Neural crest cell (in vitro differentiated cells): ENCODE results near the gene CBX5. TPM values are rescaled to one million over a fixed set of nuclear protein-coding genes. Genes with fewer than 3 reads are reported as not detected.
"Not testable (repeated sequence)": the region's sequence is repeated elsewhere in the genome, so short reads cannot be mapped to it uniquely, and the experiment has no call there.

Experiments
- DNase-seq: peaks from one replicate; pipeline ENCODE4 v3.0.0; 2021; ENCODE audit warnings: low read depth, mixed read lengths, low spot score
- H3K27ac Mint-ChIP-seq: one replicate; pipeline ENCODE4 v1.8.0; 2021; ENCODE audit warnings: mild to moderate bottlenecking, mixed read lengths; ENCODE audit not compliant: unreplicated experiment
- H3K27me3 Mint-ChIP-seq: 2 replicates; pipeline ENCODE4 v1.8.0; 2021; ENCODE audit warnings: low read depth, mild to moderate bottlenecking, mixed read lengths
- H3K36me3 Mint-ChIP-seq: 2 replicates; pipeline ENCODE4 v1.8.0; 2021; ENCODE audit warnings: low read depth, mild to moderate bottlenecking, mixed read lengths
- H3K4me1 Mint-ChIP-seq: 2 replicates; pipeline ENCODE4 v1.8.0; 2021; ENCODE audit warnings: mixed read lengths
- H3K4me3 Mint-ChIP-seq: one replicate; pipeline ENCODE4 v1.8.0; 2021; ENCODE audit warnings: mild to moderate bottlenecking, mixed read lengths
- H3K9me3 Mint-ChIP-seq: 2 replicates; pipeline ENCODE4 v1.8.0; 2021; ENCODE audit warnings: mixed read lengths
- total RNA-seq: library from RNA; stranded (reverse); gene quantifications from 2 replicates; pipeline ENCODE4 v1.2.1, GENCODE V29; 2021
- TF ChIP-seq, protein P1 (sequence below): fragments of 200-600 bp; sonication (generic); conservative IDR thresholded peaks from 2 replicates; pipeline ENCODE4 v1.5.0; 2021; ENCODE audit warnings: antibody characterized with exemption, mild to moderate bottlenecking

CBX5 gene
- total RNA-seq, 1 donor from 2014 or later, result 369 TPM

DNA sequence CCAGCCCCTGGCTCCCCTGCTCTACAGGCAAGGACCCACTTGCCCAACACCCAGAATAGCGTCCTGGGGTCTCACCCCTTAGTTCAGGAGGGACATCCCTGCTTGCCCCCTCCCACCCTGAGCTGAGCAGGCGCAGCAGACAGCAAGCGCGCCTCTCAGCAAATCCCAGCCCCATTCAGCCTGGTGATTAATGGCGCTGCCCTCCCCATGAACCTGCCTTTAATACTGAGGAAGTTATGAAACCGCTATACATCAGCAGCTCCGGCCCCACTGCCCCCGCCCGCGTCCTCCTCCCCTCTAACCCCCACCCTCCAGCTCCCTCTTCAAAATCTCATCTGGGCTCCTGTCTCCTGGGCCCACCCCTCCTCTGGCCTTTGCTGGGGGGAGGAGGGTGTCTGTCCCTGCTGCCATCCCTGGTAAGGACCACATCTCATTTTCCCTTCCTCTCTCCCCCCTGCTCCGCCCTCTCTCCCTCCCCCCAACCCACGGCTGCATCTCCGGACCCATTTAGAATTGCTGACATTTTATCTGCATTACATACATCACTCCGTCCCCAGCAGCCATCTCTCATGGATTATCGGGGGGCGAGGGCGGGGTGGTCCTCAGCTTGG is 84.1 kb downstream of the CBX5 start:
- H3K27ac Mint-ChIP-seq, result no peak overlapping the region

DNA sequence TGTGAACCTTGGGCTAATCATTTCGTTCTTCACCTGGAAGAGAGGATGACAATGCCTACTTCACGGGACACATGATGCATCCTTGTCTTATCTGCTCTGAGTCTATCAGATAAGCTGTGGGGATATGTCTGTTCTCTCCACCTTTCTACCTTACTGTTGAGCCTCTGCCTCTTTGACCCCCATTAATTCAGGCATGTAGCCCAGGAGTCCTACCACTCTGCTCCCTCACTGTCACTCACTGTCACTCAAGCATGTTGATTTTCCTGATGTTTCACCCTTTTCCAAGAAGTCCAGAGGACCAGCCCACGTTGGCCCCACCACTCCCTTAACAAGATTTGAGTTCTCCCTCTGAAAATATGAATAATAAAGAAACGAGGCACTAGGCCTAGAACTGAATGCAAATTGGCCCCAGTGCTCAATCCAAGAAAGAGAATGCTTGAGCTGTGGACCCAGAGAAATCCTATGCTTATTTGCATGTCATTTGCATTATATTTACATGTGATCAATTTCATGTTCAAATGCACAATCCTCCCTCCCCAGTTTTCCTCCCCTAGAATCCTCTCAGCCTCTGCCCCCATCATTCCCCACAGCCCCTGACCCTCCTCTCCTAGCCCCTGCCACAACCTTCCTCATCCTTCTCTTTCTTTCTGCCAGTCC is 84.7 kb downstream of the CBX5 start:
- Mint-ChIP-seq H3K4me1 (peaks cover 27% of the 10 kb centered on the region), H3K9me3 (no peaks in the 10 kb centered on the region), H3K36me3 (no peaks in the 10 kb centered on the region), H3K27me3 (peaks cover 100% of the 10 kb centered on the region), H3K27ac (no peak overlapping the region), H3K4me3 (no peak overlapping the region)
- DNase-seq, result no peak
- TF ChIP-seq, protein P1, sequence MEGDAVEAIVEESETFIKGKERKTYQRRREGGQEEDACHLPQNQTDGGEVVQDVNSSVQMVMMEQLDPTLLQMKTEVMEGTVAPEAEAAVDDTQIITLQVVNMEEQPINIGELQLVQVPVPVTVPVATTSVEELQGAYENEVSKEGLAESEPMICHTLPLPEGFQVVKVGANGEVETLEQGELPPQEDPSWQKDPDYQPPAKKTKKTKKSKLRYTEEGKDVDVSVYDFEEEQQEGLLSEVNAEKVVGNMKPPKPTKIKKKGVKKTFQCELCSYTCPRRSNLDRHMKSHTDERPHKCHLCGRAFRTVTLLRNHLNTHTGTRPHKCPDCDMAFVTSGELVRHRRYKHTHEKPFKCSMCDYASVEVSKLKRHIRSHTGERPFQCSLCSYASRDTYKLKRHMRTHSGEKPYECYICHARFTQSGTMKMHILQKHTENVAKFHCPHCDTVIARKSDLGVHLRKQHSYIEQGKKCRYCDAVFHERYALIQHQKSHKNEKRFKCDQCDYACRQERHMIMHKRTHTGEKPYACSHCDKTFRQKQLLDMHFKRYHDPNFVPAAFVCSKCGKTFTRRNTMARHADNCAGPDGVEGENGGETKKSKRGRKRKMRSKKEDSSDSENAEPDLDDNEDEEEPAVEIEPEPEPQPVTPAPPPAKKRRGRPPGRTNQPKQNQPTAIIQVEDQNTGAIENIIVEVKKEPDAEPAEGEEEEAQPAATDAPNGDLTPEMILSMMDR, result no peak

More for the DNA sequence above, 84.1 kb downstream of the CBX5 start:
- H3K27me3 Mint-ChIP-seq, result peaks cover 100% of the 10 kb centered on the region
- H3K4me3 Mint-ChIP-seq, result no peak overlapping the region
- H3K36me3 Mint-ChIP-seq, result no peaks in the 10 kb centered on the region
- peaks cover 25% of the 10 kb centered on the region for H3K4me1 Mint-ChIP-seq
- H3K9me3 Mint-ChIP-seq, result no peaks in the 10 kb centered on the region
- DNase-seq, result no peak
- TF ChIP-seq, protein P1, result no peak

DNA sequence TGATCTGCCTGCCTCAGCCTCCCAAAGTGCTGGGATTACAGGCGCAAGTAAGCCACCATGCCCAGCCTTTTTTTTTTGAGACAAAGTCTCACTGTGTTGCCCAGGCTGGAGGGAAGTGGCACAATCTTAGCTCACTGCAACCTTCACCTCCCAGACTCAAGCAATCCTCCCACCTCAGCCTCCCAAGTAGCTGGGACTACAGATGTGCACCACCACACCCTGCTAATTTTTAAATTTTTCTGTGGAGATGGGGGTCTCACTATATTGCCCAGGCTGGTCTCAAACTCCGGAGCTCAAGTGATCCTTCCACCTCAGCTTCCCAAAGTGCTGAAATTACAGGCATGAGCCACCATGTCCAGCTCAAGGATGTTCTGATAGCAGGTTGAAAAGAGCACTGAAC is 85.3 kb downstream of the CBX5 start:
- H3K9me3 Mint-ChIP-seq, H3K36me3 Mint-ChIP-seq, DNase-seq, H3K27ac Mint-ChIP-seq, H3K4me3 Mint-ChIP-seq: not testable (repeated sequence)
- peaks cover 100% of the 10 kb centered on the region for H3K27me3 Mint-ChIP-seq
- peaks cover 27% of the 10 kb centered on the region for H3K4me1 Mint-ChIP-seq

DNA sequence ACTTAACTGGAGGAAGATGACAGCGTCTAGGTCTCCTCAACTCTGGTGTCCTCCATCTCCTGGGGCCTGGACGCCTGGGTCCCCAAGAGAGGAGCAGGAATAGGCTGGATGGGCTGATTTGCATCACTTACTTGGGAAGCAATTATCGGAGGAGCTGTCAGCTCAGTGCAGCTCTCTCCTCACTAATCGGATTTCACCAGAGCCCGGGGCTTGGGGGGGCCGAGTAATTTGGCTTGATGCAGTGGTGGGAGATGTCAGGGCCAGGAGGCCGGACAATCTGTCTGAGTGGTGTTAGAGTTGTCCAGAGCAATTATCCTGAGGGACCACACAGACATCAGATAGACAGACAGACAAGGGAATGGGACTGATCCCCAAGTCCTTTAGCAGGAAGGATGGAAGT is 86.5 kb downstream of the CBX5 start:
- H3K27me3 Mint-ChIP-seq, result peaks cover 96% of the 10 kb centered on the region

DNA sequence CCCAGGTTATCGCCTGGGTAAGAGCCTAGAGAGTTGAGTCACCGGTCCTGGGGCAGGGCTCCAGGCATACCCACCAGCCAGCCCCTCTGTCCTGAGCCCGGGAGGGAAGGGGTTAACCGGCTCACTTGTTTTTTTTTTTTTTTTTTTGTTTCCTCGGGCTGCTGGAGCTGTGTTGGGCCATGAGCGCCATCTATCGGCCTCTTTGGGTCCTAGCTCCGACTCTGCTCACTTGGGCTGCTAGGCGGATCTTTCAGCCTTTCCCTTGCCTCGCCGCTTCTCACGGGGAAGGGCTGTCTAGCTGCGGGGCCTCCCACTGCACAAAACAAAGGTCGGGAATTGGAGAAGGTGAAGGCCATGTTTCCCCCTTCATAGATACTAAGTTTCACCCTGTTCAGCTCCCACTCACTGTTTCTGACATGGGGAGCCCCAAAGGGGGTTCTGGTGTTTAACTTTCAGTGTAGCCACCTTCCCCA is 88.3 kb downstream of the CBX5 start:
- TF ChIP-seq, protein P1, result peak; percentile 86
- peaks cover 77% of the 10 kb centered on the region for H3K27me3 Mint-ChIP-seq
- peaks cover 31% of the 10 kb centered on the region for H3K4me1 Mint-ChIP-seq

More for the DNA sequence above, 86.5 kb downstream of the CBX5 start:
- Mint-ChIP-seq H3K27ac (no peak overlapping the region), H3K4me1 (peaks cover 32% of the 10 kb centered on the region), H3K36me3 (no peaks in the 10 kb centered on the region), H3K9me3 (no peaks in the 10 kb centered on the region), H3K4me3 (no peak overlapping the region)
- TF ChIP-seq, protein P1, result no peak
- no peak for DNase-seq

DNA sequence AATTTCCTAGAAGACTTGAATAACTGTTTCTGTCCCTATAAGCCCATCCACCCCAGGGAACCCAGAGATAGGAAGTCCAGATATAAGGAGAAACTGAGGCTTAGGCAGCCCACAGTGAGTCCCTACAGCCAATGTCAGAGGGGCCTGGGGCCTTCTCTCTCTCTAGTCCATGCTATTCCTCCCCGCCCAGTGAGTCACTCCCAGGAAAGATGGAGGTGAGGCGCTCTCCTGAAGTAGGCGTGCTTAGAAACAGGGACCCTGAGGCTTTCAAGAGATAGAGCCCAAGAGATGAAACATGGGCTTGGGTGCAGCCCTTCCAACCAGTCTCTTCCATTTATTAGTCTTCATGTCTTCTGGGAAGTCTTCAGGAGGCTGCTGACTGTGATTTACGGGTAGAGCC is 88.8 kb downstream of the CBX5 start:
- peaks cover 73% of the 10 kb centered on the region for H3K27me3 Mint-ChIP-seq
- DNase-seq, result no peak
- no peak overlapping the region for H3K27ac Mint-ChIP-seq
- TF ChIP-seq, protein P1, result no peak
- H3K36me3 Mint-ChIP-seq, result no peaks in the 10 kb centered on the region
- peak overlapping the region; percentile 82 for H3K4me3 Mint-ChIP-seq
- H3K9me3 Mint-ChIP-seq, result no peaks in the 10 kb centered on the region
- H3K4me1 Mint-ChIP-seq, result peaks cover 27% of the 10 kb centered on the region

More for the DNA sequence above, 88.3 kb downstream of the CBX5 start:
- Mint-ChIP-seq H3K4me3 (peak overlapping the region; percentile 82), H3K9me3 (no peaks in the 10 kb centered on the region), H3K36me3 (no peaks in the 10 kb centered on the region), H3K27ac (no peak overlapping the region)
- peak; percentile 86 for DNase-seq
